Neural cell (in vitro differentiated cells): Measurements from ENCODE around the gene CAMKMT.

Source experiments
- CTCF ChIP-seq: fragments of 450-650 bp; IDR thresholded peaks from 2 replicates; pipeline ENCODE4 v1.5.1; 2014; ENCODE audit warnings: antibody characterized with exemption, mild to moderate bottlenecking, moderate library complexity; ENCODE audit not compliant: poor library complexity, severe bottlenecking
- EP300 ChIP-seq: fragments of 450-650 bp; conservative IDR thresholded peaks from 2 replicates; pipeline ENCODE4 v1.6.1; 2014; ENCODE audit warnings: antibody characterized with exemption, mild to moderate bottlenecking, moderate library complexity; ENCODE audit not compliant: poor library complexity, severe bottlenecking
- EZH2 ChIP-seq: fragments of 200-600, 300-800 bp; shearing (Covaris generic), sonication (generic); IDR thresholded peaks from 2 replicates; pipeline ENCODE4 v1.6.1; 2014; ENCODE audit warnings: antibody characterized with exemption, low read length, borderline replicate concordance, mild to moderate bottlenecking; ENCODE audit not compliant: insufficient read depth, poor library complexity, severe bottlenecking
- POLR2AphosphoS5 ChIP-seq: IDR thresholded peaks from 2 replicates; pipeline ENCODE4 v1.6.1; 2012
- SMC3 ChIP-seq: fragments of 450-650 bp; conservative IDR thresholded peaks from 2 replicates; pipeline ENCODE4 v1.6.1; 2014; ENCODE audit warnings: antibody characterized with exemption, mild to moderate bottlenecking, moderate library complexity; ENCODE audit not compliant: poor library complexity
- TAF1 ChIP-seq: IDR thresholded peaks from 2 replicates; pipeline ENCODE4 v1.6.1; 2012; ENCODE audit warnings: low read depth

GRCh38 chr2:44722026-44722625 lies 360.4 kb downstream of the CAMKMT start:
- TF ChIP-seq CTCF (no peak), TAF1 (no peak), EZH2 (no peak), EP300 (no peak), POLR2AphosphoS5 (no peak), SMC3 (no peak)
